HepG2 (cell line): ENCODE data around the gene TLL2.

ENCODE experiments used
- BATF2 ChIP-seq: sonication (generic); formaldehyde crosslinking; IDR thresholded peaks from 2 replicates; pipeline ENCODE4 v1.8.0; 2022; ENCODE audit warnings: mild to moderate bottlenecking, missing genetic modification reagents, moderate library complexity
- FOXP1 ChIP-seq, 2 experiments: fragments of 450-650 bp in 1 of 2; IDR thresholded peaks; 2 replicates each; pipeline ENCODE4 v1.6.1; 2017 to 2018; ENCODE audit warnings: antibody characterized with exemption in 1 of 2
- HDAC2 ChIP-seq: sonication (generic); formaldehyde crosslinking; IDR thresholded peaks from 2 replicates; pipeline ENCODE4 v1.4.0; 2020; ENCODE audit warnings: missing genetic modification reagents
- KLF16 ChIP-seq, 2 experiments: sonication (generic) in 1 of 2; formaldehyde crosslinking in 1 of 2; IDR thresholded peaks; 2 replicates each; pipeline versions ENCODE4 v1.6.1 to v1.8.0; 2016 to 2023; ENCODE audit warnings: missing genetic modification reagents in 2 of 2, missing compliant biosample characterization in 1 of 2
- MTA3 ChIP-seq: sonication (generic); formaldehyde crosslinking; IDR thresholded peaks from 2 replicates; pipeline ENCODE4 v1.4.0; 2020; ENCODE audit warnings: missing genetic modification reagents
- NCOA2 ChIP-seq: sonication (generic); formaldehyde crosslinking; IDR thresholded peaks from 2 replicates; pipeline ENCODE4 v1.8.0; 2022; ENCODE audit warnings: inconsistent platforms
- NFIC ChIP-seq: IDR thresholded peaks from 2 replicates; pipeline ENCODE4 v1.6.1; 2012; ENCODE audit warnings: mild to moderate bottlenecking, low read length, inconsistent platforms
- RXRA ChIP-seq: sonication (generic); formaldehyde crosslinking; IDR thresholded peaks from 2 replicates; pipeline ENCODE4 v1.5.1; 2020; ENCODE audit warnings: missing genetic modification reagents
- SIN3A ChIP-seq: IDR thresholded peaks from 2 replicates; pipeline ENCODE4 v1.6.1; 2011; ENCODE audit warnings: low read depth, mild to moderate bottlenecking, control low read depth, low read length, borderline replicate concordance
- TBP ChIP-seq: sonication (generic); formaldehyde crosslinking; IDR thresholded peaks from 2 replicates; pipeline ENCODE4 v1.5.0; 2020; ENCODE audit warnings: missing genetic modification reagents
- U2AF2 ChIP-seq: fragments of 200-400 bp; formaldehyde crosslinking; IDR thresholded peaks from 2 replicates; pipeline ENCODE4 v1.6.1; 2017; ENCODE audit warnings: low read depth, mild to moderate bottlenecking, low read length

DNA sequence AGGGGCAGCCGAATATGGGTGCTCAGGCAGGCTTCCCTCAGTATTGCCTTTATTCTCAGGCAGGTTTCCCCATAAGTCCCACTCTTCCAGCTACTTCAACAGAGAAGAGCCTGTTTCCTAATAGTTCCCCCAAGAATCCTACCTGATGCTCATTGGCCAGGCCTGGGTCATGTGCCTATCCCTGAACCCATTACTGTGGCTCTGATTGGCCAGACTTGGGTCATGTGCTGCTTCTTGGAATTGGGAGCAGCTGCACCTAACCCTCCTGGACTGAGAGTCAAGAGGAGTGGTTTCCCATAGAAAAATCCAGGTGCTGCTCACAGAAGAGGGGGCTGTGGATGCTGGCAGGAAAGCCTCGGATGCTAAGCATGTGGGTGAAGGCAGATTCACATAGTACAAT is 176.6 kb downstream of the TLL2 start:
- TF ChIP-seq RXRA (CRISPR knock-in tag), result no peak
- no peak for TF ChIP-seq NCOA2
- no peak for TF ChIP-seq FOXP1 (IDR thresholded peaks at IDR 0.05)
- no peak for TF ChIP-seq FOXP1 (CRISPR knock-in tag; IDR thresholded peaks at IDR 0.05)
- no peak for TF ChIP-seq SIN3A
- no peak for TF ChIP-seq BATF2 (CRISPR knock-in tag)
- TF ChIP-seq U2AF2, result no peak
- TF ChIP-seq MTA3 (CRISPR knock-in tag), result no peak
- TF ChIP-seq NFIC, result no peak
- no peak for TF ChIP-seq KLF16 (CRISPR knock-in tag; IDR thresholded peaks at IDR 0.05)
- TF ChIP-seq TBP (CRISPR knock-in tag), result no peak
- TF ChIP-seq HDAC2 (CRISPR knock-in tag), result no peak
